ENCODE data around the gene SKP2.
"Not testable (repeated sequence)": the region's sequence is repeated elsewhere in the genome, so short reads cannot be mapped to it uniquely, and the experiment has no call there.

Gene SKP2

GRCh38 chr5:36158144-36158543 is 6.2 kb downstream of the SKP2 start:
- no peak for DNase-seq

DNA sequence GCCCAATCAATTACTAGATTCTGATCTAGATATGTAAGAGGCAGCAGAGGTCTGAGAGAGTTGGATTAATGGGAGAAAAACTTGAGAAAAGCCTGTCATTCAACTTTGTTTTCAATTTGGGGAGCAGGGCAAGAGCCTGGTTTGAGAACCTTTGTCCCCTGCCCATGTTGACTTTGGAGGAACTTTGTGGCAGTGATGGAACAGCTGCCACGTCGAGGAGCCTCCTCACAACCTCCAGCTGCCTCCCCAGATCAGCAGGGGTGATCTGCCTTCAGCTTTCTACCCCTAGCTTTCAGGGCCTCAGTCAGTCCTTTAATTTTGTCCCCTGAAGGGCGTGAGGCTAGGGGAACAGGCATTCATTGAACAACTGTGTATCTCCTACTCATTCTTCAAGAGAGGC is 8.7 kb downstream of the SKP2 start:
- DNase-seq = no peak

DNA sequence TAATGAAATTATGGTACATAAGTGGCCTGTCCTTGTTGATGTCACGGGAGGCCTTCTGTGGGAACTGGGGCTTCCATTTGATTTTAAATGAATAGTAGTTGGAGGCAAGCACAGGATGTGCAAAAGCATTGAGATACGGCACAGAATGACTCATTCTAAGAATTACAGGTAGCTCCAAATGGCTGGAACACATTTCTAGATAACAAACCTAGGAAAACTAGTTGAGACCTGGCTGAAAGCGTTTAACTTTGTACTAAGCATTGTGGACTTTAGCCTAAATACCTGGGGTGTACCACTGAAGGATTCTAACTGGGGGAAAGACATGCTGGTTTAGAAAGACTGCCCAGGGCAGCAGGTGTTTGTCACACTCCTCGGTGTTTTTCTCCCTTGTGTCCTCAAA is 9.4 kb downstream of the SKP2 start:
- DNase-seq = no peak

DNA sequence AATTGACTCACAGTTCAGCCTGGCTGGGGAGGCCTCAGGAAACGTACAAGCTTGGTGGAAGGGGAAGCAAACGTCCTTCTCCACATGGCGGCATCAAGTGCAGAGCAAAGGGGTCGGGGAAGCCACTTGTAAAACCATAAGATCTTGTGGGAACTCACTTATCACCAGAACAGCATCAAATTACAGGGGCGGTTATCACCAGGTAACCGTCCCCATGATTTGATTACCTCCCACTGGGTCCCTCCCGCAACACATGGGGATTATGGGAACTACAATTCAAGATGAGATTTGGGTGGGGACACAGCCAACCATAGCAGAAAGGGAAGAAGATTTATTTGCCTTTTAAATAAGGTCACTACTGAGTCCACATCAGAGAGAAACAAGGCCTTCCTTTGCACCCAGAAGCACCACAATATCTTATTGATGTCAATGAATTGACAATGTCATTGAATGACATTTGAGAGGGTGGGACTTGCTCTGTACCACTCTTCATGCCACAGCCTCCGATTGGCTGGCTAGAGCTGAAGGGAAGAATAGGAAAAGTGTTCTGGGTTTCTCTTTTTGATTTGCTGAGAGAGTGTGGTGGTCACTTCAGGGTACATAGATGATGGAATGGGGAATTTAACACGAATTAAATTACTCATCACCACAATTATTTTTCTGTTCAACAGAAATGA is 11.0 kb downstream of the SKP2 start:
- DNase-seq = no peak

- DNase-seq = no peak
Observed at GRCh38 chr5:36164461-36164860, 12.6 kb downstream of the SKP2 start.

DNA sequence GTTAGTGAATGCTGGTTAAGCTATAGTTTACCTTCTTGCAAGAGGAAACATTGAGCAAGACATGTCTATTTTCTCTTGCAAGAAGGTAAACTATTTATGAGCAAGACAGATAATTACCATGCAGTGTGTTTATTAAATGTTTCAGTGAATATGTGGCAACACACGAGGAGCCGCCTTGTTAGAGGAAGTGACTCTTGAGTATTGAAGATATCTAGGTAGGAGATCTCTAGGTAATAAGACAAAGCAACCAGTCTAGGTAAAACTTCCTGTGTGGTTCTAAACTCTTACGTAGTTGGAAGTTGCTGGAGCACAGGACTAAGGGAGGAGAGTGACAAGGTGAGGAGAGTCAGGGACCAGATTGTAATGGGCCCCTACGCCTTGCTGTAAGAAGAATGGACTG is 16.8 kb downstream of the SKP2 start:
- peak; percentile 18 for DNase-seq

- no peak for DNase-seq
Observed at GRCh38 chr5:36170832-36171424, 19.0 kb downstream of the SKP2 start.

DNA sequence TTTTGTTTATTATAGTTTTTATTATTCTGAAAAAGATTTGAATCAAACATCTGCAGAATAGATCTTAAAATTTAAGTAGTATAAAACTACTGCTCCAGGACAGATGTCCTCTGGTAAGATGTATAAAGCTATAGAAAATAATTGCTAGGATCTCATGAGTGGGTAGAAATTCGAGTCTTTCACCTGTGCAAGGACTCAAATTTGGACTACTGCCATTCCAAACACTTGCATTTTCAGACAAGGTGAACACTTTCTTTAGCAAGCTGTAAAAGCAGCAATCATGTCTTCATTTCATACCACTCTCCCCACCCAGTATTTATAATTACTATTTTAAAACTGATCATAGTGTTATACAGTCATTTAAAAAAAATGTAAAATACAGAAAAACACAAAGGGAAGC is 20.7 kb downstream of the SKP2 start:
- DNase-seq = no peak

DNA sequence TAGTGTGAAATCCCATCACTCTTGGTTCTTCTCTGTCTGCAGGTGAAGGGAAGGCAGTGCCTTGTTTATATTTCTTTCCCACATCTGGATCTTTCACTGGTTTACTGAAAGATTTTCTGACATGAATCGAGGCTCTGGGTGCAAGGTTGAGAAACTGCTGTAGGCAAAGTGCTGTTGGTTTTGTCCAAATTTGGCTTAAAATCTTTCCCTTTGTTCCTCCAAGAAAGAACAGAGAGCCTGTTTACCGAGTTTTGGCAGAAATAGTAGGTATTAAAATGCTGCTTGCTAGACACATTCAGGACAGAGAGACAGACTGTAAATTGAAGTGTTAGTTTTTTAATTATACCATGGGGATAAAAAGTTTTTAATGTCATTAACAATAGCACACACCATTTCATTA is 21.5 kb downstream of the SKP2 start:
- DNase-seq = no peak

DNA sequence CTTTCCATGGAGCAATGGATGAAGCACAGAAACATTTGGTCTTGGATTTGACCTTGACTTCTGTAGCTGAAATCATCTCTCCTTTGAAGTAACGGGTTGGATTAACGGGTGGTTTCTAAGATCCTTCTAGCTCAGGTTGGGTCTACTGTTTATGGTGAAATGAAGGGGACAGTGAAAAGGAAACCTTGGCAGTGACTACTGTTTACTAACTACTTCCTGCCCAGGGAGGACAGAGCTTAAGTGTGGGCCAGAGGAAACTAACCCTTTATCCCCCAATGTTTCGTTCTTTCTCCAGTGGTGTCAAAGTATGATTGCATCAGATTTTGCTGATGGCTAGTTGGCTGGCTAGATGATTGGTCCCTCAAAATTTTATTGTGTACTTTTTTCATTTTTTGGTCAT is 22.2 kb downstream of the SKP2 start:
- DNase-seq = no peak

DNA sequence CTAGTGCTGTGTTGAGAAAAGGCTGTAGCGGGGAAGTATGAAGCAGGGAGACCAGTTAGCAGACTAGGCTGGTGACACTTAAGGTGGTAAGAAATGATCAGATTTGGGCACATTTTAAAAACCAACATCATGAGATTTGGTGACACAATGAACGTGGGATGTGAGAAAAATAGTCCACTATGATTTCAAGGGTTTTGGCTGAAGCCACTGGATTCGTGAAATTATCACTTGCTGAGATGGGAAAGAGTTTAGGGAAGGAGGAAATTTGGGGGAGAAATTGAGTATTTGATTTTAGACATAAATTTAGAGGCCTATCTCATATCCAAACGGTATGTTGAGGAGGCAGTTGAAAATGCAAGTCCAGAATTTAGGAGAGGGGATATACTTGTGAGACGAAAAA is 23.1 kb downstream of the SKP2 start:
- no peak for DNase-seq

DNA sequence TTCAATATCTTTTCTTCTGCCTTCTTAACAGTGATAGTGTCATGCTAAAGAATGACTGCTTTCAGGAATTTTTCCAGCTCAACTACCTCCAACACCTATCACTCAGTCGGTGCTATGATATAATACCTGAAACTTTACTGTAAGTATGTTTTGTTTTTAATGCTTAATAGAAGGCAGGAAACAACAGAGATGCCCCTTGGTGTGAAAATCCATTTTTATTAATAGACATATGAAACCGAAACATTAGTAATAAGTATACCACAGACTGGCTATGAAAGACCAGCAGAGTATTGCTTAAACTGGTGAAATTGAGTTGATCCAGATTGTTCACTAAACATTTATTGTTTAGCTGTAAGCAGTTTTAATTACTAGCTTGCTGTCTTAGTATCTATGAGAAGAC is 25.2 kb downstream of the SKP2 start:
- DNase-seq = no peak

DNA sequence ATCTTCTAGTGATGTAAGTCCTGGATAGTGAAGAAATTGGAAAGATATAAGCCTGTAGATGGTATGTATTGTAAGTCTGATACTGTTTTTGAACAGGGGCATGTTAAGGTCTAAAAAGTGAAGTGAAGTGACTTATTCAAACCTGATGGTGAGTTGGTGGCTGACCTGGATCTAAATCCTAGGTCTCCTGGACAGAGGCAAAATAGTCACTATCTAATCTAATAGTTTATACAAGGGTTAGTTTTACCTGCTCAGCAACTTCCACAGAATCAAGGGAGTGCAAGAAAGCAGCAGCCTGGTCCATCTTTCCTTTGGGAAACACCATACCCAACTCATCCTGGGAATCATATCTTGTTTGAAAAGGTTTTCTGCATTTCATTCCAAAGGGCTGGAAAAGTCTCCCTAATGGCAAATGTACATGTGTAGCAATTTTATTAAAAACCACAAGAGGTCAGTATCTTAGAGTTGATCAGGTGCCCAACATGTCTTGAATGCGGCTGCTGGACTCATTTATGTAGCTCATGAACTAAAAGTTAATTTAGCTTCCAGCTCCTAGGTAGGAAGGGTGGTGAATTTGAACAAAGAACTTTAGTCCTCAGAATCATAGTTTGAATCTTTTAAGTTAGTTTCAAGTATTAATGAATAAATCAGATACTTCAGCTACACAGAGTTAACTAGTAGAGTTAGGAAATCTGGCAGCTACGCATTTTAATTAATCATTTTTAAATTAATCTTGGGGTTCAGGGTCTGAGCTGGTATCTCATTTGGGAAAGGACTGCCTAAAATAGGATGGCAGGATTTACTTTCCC is 26.0 kb downstream of the SKP2 start:
- DNase-seq = no peak

- no peak for DNase-seq
Observed at GRCh38 chr5:36178524-36178890, 26.6 kb downstream of the SKP2 start.

GRCh38 chr5:36179950-36180349 is 28.0 kb downstream of the SKP2 start:
- no peak for DNase-seq

GRCh38 chr5:36180556-36181350 is 28.8 kb downstream of the SKP2 start:
- no peak for DNase-seq

GRCh38 chr5:36181774-36182173 is 29.9 kb downstream of the SKP2 start:
- DNase-seq = no peak

GRCh38 chr5:36184408-36184807 is 32.5 kb downstream of the SKP2 start:
- not testable (repeated sequence) for DNase-seq

GRCh38 chr5:36193746-36194145 is 41.8 kb downstream of the SKP2 start:
- no peak for DNase-seq

DNA sequence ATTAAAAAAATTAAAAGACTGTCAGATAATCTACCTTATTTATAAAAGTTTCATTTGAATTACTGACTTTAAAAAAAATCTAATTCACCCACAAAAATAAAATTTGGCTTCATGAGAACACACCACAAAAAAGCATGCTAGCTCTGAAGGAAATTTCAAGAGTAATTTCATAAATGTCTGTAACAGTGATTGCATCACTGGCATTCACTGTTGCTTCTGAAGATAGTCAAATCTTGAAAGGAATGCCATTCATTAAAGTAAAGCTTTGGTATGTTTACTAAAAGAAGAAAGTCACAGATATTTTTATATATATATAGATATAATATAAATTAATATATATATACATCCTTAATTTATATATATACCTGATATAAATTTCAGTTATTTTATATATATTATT is 46.4 kb downstream of the SKP2 start:
- DNase-seq = no peak

DNA sequence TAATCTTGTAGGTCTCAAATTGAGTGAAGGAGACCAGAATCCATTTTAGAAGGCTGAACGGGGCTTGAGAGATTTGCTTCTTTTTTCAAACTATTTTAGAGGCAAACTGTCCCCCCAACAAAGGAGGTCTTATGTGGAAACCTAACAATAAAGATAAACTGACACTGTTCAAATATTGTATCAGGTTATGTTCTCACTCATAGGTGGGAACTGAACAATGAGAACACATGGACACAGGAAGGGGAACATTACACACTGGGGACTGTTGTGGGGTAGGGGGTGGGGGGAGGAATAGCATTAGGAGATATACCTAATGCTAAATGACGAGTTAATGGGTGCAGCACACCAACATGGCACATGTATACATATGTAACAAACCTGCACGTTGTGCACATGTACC is 46.9 kb downstream of the SKP2 start:
- DNase-seq = not testable (repeated sequence)

DNA sequence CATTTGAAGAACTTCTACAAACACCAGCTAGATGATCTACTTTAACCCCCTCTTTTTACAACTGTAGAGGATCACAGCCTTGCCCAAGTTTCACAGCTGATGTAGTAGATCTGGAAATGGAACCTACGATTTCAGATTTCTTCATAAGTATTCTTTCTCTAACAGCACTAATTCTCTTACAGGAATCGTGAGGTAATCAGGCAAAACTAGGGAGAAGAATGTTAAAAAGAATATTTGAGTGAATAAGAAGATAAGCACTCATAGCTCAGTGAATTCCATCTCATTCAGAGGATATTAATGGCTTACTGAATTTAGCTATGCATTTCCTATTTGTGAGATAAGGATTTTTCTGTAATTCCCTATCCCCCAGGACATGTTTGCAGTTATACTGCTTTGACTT is 47.7 kb downstream of the SKP2 start:
- no peak for DNase-seq

GRCh38 chr5:36200513-36200912 is 48.6 kb downstream of the SKP2 start:
- no peak for DNase-seq

Data from CD4-positive, alpha-beta T cell treated with Interleukin-12 subunit alpha and Interleukin-12 subunit beta, for 1 hour (primary cell).